GM18526 (cell line): Measurements from ENCODE around the gene TM9SF1.

Source experiments
- POLR2A ChIP-seq: IDR thresholded peaks from 3 replicates; pipeline ENCODE4 v1.6.1; 2011; ENCODE audit not compliant: insufficient read length; ENCODE audit errors: extremely low read depth

The TM9SF1 gene

DNA sequence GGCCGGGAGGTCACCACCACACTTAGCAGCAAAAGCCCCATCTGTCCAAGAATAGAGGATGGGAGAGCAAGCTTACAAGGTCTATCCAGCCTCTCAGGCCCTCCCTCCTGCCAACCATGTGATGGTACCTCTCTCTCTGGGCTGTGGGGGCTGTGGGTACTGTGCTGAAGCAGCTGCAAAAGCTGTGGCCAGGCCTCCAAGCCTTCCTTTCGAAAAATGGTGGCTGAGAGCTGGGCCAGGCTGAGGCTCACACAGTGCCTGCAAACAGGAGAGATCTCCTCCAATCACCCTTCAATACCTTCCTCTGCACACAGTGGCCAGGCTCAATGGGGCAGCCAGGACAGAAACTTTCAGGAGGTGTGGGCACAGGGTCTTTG lies 7.7 kb downstream of the TM9SF1 start:
- no peak for TF ChIP-seq POLR2A

GRCh38 chr14:24186831-24187538 lies 8.3 kb downstream of the TM9SF1 start:
- no peak for TF ChIP-seq POLR2A

- no peak for TF ChIP-seq POLR2A
These were observed 9.5 kb downstream of the TM9SF1 start for GRCh38 chr14:24185741-24186140.

DNA sequence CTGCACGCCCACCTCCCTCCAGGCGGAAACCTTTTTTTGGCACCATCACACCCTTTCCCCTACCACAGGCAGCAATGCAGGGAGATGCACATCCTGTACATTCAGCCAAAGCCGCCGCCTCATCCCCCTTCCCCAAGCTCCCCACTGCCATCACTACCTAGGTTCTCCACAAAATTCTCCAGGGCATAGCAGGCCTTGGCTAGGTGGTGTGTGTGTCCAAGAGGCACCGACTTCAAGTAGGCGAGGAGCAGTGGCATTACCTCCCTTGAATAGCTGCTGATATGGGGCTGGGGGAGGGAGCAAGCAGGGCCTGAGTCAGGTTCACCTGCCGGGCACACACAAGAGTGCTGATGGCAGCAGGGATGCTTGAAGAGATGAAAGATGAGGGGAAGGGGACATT lies 10.2 kb downstream of the TM9SF1 start:
- no peak for TF ChIP-seq POLR2A

- TF ChIP-seq POLR2A, result no peak
These were observed 10.9 kb downstream of the TM9SF1 start for GRCh38 chr14:24184104-24184970.

DNA sequence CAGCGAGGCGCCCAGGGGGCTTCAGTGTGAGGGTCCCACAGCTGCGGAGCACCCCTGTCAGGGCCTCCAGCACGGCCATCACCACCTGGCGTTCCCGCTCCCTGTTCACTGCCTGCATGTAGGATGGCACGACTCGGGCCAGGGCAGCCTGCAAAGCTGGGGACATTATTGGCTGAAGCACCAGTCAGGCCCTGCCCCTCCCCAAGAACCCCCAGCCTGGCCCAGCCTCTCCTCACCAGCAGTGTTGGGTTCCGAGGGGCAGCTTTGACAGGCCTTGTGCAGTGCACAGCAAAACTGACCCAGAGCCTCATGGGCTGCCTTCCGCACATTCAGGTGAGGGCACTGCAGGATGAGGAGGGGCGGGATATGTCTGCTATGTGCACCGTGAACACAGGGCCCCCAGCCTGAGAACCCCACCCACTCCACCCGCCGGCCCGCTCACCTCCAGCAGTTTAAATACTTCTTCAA lies 12.2 kb downstream of the TM9SF1 start:
- no peak for TF ChIP-seq POLR2A

DNA sequence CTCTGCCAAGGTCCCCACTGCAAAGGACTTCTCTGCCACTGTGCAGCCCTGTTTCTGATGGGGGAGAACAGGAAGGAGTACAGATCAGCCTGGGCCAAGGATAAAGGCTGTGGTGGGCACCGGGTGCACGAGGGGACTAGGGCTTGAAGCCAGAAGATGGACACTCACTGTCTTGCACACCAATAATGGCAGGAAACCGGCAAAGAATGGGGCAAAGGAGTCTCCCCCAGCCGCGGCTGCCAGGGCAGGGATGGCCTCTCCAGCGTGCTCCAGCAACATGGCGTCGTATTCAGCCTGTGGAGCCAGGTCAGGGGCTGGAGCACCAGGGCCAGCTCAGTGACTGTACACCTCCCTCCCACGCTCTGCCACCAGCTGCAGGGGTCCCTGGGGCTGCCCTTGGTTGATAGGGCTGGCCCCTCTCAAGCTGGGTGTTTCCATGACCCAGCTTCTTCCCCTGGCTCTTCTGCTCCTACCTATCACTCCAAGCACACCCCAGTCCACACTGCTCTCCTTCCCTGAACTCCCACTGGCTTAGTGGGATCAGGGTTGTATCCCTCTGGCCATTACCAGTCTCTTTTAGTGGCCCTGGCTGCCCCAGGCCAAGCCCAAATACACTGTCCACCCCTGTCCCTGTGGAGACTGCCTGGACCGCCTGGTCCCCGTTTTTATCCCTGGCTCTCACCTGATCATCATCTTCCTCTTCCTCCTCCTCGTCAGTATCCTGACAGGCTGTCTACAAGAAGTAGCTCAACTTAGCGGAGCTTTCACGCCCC lies 12.9 kb downstream of the TM9SF1 start:
- peak; percentile 34 for TF ChIP-seq POLR2A

- no peak for TF ChIP-seq POLR2A
These were observed 13.7 kb downstream of the TM9SF1 start for GRCh38 chr14:24181371-24182077.

DNA sequence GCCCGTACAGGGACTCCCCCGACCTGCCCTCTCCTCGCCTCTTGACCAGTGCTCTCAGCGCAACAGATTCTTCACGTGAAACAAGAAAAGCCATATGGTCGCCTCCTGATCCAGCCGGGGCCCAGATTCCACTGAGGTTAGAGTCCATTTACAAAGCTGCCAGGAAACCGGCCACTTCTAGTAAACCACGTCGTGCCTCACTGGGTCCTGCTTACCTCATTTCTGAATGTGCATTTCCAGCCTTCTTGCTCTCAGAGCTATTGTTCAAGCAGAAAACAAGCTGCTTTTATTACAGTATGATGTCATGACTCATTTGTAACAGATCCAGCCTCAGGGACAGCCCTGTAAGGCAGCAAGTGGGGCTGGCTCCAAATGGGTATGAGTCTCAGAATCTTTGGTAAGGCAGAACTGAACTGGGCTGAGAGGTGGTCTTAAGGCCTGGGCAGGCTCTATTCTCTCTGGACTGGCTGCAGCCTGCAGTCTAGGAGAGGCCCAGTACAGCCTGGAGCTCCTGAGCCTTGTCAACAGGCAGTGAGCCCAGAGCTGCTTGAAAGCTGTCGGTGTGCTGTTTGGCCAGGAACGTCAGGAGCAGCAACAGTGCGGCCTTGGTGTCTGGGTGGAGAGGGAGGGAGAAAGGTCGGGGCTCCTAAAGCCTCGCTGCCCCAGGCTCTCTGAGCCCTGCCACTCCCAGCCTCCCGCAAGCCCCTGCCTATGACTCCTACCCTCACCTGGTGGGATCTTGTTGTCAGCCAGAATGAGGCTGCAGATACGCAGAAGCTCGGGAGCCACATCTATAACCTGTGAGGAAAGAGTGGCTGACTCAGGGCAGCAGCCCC lies 15.1 kb downstream of the TM9SF1 start:
- no peak for TF ChIP-seq POLR2A

GRCh38 chr14:24179294-24179960 lies 15.8 kb downstream of the TM9SF1 start:
- TF ChIP-seq POLR2A, result no peak

- no peak for TF ChIP-seq POLR2A
These were observed 16.7 kb downstream of the TM9SF1 start for GRCh38 chr14:24178399-24179178.

- no peak for TF ChIP-seq POLR2A
These were observed 17.4 kb downstream of the TM9SF1 start for GRCh38 chr14:24177891-24178290.

- TF ChIP-seq POLR2A, result no peak
These were observed 18.0 kb downstream of the TM9SF1 start for GRCh38 chr14:24177041-24177825.
